HG02571 (cell line): ENCODE measurements around the gene CIDEB.

Experiments
- ATAC-seq: cut with Tn5 transposase; IDR thresholded peaks from one replicate; pipeline ENCODE4 v1.9.1; 2021; ENCODE audit warnings: mild to moderate bottlenecking, moderate library complexity; ENCODE audit not compliant: unreplicated experiment

Gene CIDEB

DNA sequence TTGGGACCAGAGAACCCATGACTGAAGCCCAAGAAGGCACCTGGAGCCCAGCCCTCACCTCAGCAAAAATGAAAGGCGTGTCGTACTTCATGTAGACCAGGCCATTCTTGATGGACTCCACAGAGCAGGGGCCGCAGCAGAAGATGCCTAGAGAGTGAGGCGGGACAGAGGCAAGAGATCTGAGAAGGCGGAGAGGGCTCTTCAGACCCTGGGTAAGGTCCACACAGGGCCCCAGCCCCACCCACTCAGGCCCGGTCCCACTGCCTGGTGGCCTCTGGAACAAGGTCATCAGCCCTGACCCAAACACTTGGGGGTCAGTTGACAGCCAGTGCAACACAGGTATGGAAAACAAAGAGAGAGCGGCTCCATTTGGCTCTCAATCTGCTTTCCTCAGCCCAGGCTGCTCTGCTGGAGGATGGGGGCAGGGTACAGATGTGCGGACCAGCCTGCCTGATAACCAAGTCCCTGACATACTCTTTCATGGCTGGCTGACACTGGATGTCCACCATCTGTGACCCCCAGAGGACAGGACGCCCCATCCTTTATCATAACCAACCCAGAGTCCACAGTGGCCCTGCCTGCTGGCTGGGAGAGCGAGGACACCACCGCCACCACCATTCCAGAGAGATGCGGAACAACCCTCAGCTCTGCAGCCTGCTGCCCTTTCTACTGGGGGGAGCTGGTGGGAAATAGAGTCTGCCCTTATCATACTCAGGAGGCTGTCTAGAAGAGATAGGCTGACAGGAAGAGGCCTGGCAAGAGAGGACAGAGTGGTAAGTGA is 51.7 kb downstream of the CIDEB start:
- ATAC-seq = no peak

GRCh38 chr14:24255438-24255837 is 52.3 kb downstream of the CIDEB start:
- no peak for ATAC-seq
